HG03135 (cell line): ENCODE measurements around the gene OVOL2.

ENCODE experiments used
- ATAC-seq: cut with Tn5 transposase; IDR thresholded peaks from one replicate; pipeline ENCODE4 v1.9.1; 2021; ENCODE audit warnings: mild to moderate bottlenecking, moderate library complexity; ENCODE audit not compliant: unreplicated experiment

OVOL2 gene

GRCh38 chr20:17992224-17992637 lies 65.5 kb downstream of the OVOL2 start:
- no peak for ATAC-seq

- no peak for ATAC-seq
Observed at GRCh38 chr20:17990278-17990972, 67.3 kb downstream of the OVOL2 start.

GRCh38 chr20:17987988-17988387 lies 69.7 kb downstream of the OVOL2 start:
- ATAC-seq = no peak

GRCh38 chr20:17985388-17986018 lies 72.2 kb downstream of the OVOL2 start:
- no peak for ATAC-seq

GRCh38 chr20:17976305-17976704 lies 81.4 kb downstream of the OVOL2 start:
- no peak for ATAC-seq
